Esophagus squamous epithelium (tissue), 4 donors: Measurements from ENCODE around the gene STK24.

Experiments
- CTCF ChIP-seq, 6 experiments: fragments of 450-650 bp in 4 of 6; fragments of 200-600 bp in 2 of 6; sonication (generic) in 2 of 6; IDR thresholded peaks; one replicate each; pipeline ENCODE4 v1.5.1; 2016 to 2019; ENCODE audit warnings: antibody characterized with exemption in 6 of 6, mild to moderate bottlenecking in 4 of 6, moderate library complexity in 4 of 6
- POLR2A ChIP-seq, 4 donors: fragments of 450-650 bp; IDR thresholded peaks; one replicate each; pipeline ENCODE4 v1.6.1; 2017; ENCODE audit warnings: antibody characterized with exemption in 4 of 4, mild to moderate bottlenecking in 4 of 4, moderate library complexity in 3 of 4

GRCh38 chr13:98580420-98580819 lies 3.5 kb upstream of the STK24 start:
- no peak for TF ChIP-seq CTCF (IDR thresholded peaks at IDR 0.05)
- no peak for TF ChIP-seq POLR2A (IDR thresholded peaks at IDR 0.05)
